GM21576 (cell line): ENCODE data around the gene CHST13.
"Not testable (repeated sequence)": the region's sequence is repeated elsewhere in the genome, so short reads cannot be mapped to it uniquely, and the experiment has no call there.

ENCODE experiments used
- ATAC-seq: cut with Tn5 transposase; IDR thresholded peaks from one replicate; pipeline ENCODE4 v1.9.1; 2021; ENCODE audit warnings: mild to moderate bottlenecking, moderate library complexity; ENCODE audit not compliant: unreplicated experiment

The CHST13 gene

GRCh38 chr3:126524429-126524988 lies 554 bp downstream of the CHST13 start:
- ATAC-seq, result no peak

- ATAC-seq, result no peak
Measured at GRCh38 chr3:126525091-126525852, 1.3 kb downstream of the CHST13 start.

- no peak for ATAC-seq
Measured at GRCh38 chr3:126525853-126526667, 2.1 kb downstream of the CHST13 start.

- ATAC-seq, result no peak
Measured at GRCh38 chr3:126526668-126527005, 2.7 kb downstream of the CHST13 start.

- ATAC-seq, result no peak
Measured at GRCh38 chr3:126527006-126527405, 3.1 kb downstream of the CHST13 start.

GRCh38 chr3:126527455-126528211 lies 3.7 kb downstream of the CHST13 start:
- ATAC-seq, result no peak

GRCh38 chr3:126528419-126528799 lies 4.5 kb downstream of the CHST13 start:
- no peak for ATAC-seq

- ATAC-seq, result no peak
Measured at GRCh38 chr3:126528800-126529541, 5.0 kb downstream of the CHST13 start.

- no peak for ATAC-seq
Measured at GRCh38 chr3:126529585-126530170, 5.7 kb downstream of the CHST13 start.

- ATAC-seq, result no peak
Measured at GRCh38 chr3:126530171-126531050, 6.5 kb downstream of the CHST13 start.

GRCh38 chr3:126531051-126531330 lies 7.0 kb downstream of the CHST13 start:
- ATAC-seq, result no peak

GRCh38 chr3:126533506-126533905 lies 9.6 kb downstream of the CHST13 start:
- no peak for ATAC-seq

GRCh38 chr3:126534716-126535115 lies 10.8 kb downstream of the CHST13 start:
- not testable (repeated sequence) for ATAC-seq

GRCh38 chr3:126535636-126536035 lies 11.7 kb downstream of the CHST13 start:
- ATAC-seq, result no peak

GRCh38 chr3:126536126-126536525 lies 12.2 kb downstream of the CHST13 start:
- ATAC-seq, result no peak

- ATAC-seq, result no peak
Measured at GRCh38 chr3:126537116-126537729, 13.3 kb downstream of the CHST13 start.

GRCh38 chr3:126537730-126538281 lies 13.9 kb downstream of the CHST13 start:
- ATAC-seq, result no peak

- no peak for ATAC-seq
Measured at GRCh38 chr3:126538316-126538715, 14.4 kb downstream of the CHST13 start.

- ATAC-seq, result no peak
Measured at GRCh38 chr3:126538966-126539365, 15.0 kb downstream of the CHST13 start.
